Endothelial cell (in vitro differentiated cells): Measurements from ENCODE around the gene MEF2D. TPM values are rescaled to one million over a fixed set of nuclear protein-coding genes. Genes with fewer than 3 reads are reported as not detected.
A peak's percentile ranks its signal among the peaks of the same experiment; 100 is the strongest.

Experiments used
- DNase-seq: peaks from one replicate; pipeline ENCODE4 v3.0.0; 2021; ENCODE audit warnings: low spot score
- H3K27ac Mint-ChIP-seq: one replicate; pipeline ENCODE4 v1.8.0; 2021; ENCODE audit warnings: mixed read lengths, inconsistent platforms; ENCODE audit not compliant: unreplicated experiment
- H3K27me3 Mint-ChIP-seq: one replicate; pipeline ENCODE4 v1.8.0; 2021; ENCODE audit warnings: mild to moderate bottlenecking, moderate library complexity, mixed read lengths, inconsistent platforms; ENCODE audit not compliant: unreplicated experiment
- H3K36me3 Mint-ChIP-seq: one replicate; pipeline ENCODE4 v1.8.0; 2021; ENCODE audit warnings: mild to moderate bottlenecking, low read depth, mixed read lengths, inconsistent platforms; ENCODE audit not compliant: unreplicated experiment
- H3K4me1 Mint-ChIP-seq: one replicate; pipeline ENCODE4 v1.8.0; 2021; ENCODE audit warnings: mild to moderate bottlenecking, mixed read lengths, inconsistent platforms; ENCODE audit not compliant: unreplicated experiment
- H3K4me3 Mint-ChIP-seq: one replicate; pipeline ENCODE4 v1.8.0; 2021; ENCODE audit warnings: mild to moderate bottlenecking, mixed read lengths, inconsistent platforms; ENCODE audit not compliant: unreplicated experiment
- H3K9me3 Mint-ChIP-seq: one replicate; pipeline ENCODE4 v1.8.0; 2021; ENCODE audit warnings: mixed read lengths, inconsistent platforms; ENCODE audit not compliant: unreplicated experiment
- total RNA-seq: library from RNA; stranded (reverse); fragmentation: NEBNext Ultra II Directional; extraction: Animal tissue kit (Norgen Biotek cat#: 25700); gene quantifications from one replicate; pipeline ENCODE4 v1.2.1, GENCODE V29; 2021; ENCODE audit not compliant: unreplicated experiment
- TF ChIP-seq, protein P1 (sequence below): fragments of 200-600 bp; sonication (generic); IDR thresholded peaks from one replicate; pipeline ENCODE4 v1.5.0; 2021; ENCODE audit warnings: antibody characterized with exemption; ENCODE audit not compliant: unreplicated experiment

Gene MEF2D
- total RNA-seq, 1 donor from 2014 or later = 45.2 TPM

- Mint-ChIP-seq H3K36me3 (peaks cover 7% of the 10 kb centered on the region), H3K9me3 (no peaks in the 10 kb centered on the region), H3K4me1 (peaks cover 11% of the 10 kb centered on the region), H3K27ac (no peak overlapping the region), H3K27me3 (peaks cover 3% of the 10 kb centered on the region), H3K4me3 (no peak overlapping the region)
- DNase-seq = no peak
- TF ChIP-seq, protein P1, sequence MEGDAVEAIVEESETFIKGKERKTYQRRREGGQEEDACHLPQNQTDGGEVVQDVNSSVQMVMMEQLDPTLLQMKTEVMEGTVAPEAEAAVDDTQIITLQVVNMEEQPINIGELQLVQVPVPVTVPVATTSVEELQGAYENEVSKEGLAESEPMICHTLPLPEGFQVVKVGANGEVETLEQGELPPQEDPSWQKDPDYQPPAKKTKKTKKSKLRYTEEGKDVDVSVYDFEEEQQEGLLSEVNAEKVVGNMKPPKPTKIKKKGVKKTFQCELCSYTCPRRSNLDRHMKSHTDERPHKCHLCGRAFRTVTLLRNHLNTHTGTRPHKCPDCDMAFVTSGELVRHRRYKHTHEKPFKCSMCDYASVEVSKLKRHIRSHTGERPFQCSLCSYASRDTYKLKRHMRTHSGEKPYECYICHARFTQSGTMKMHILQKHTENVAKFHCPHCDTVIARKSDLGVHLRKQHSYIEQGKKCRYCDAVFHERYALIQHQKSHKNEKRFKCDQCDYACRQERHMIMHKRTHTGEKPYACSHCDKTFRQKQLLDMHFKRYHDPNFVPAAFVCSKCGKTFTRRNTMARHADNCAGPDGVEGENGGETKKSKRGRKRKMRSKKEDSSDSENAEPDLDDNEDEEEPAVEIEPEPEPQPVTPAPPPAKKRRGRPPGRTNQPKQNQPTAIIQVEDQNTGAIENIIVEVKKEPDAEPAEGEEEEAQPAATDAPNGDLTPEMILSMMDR = no peak
Measured at GRCh38 chr1:156522443-156522970, 21.9 kb upstream of the MEF2D start.

- no peaks in the 10 kb centered on the region for H3K27me3 Mint-ChIP-seq
- H3K27ac Mint-ChIP-seq = no peak overlapping the region
- DNase-seq = no peak
- no peak overlapping the region for H3K4me3 Mint-ChIP-seq
- H3K36me3 Mint-ChIP-seq = no peaks in the 10 kb centered on the region
- no peaks in the 10 kb centered on the region for H3K9me3 Mint-ChIP-seq
- H3K4me1 Mint-ChIP-seq = no peaks in the 10 kb centered on the region
- TF ChIP-seq, protein P1 = no peak
Measured at GRCh38 chr1:156517748-156518147, 17.2 kb upstream of the MEF2D start.

DNA sequence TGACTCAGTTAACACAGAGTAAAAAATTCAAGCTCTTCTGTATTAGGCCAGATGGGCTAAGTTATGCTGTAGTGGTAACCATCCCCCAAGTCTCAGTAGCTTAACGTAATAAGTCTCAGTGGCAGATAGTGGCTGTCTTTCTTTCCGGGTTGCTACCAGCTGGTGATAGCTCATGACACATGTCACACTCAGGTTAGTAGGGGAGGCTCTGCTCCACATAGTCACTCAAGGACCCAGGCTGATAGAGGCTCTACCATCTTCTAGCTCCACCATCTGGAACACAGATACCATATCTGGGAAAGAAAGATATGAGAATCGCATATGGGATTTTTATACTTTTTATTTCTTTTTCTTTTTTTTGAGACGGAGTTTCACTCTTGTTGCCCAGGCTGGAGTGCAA lies 16.2 kb upstream of the MEF2D start:
- no peaks in the 10 kb centered on the region for H3K36me3 Mint-ChIP-seq
- no peak overlapping the region for H3K4me3 Mint-ChIP-seq
- H3K27me3 Mint-ChIP-seq = no peaks in the 10 kb centered on the region
- no peaks in the 10 kb centered on the region for H3K9me3 Mint-ChIP-seq
- TF ChIP-seq, protein P1 = no peak
- H3K27ac Mint-ChIP-seq = peak overlapping the region; percentile 3
- H3K4me1 Mint-ChIP-seq = no peaks in the 10 kb centered on the region
- DNase-seq = no peak

GRCh38 chr1:156515956-156516355 lies 15.4 kb upstream of the MEF2D start:
- no peaks in the 10 kb centered on the region for H3K27me3 Mint-ChIP-seq
- H3K27ac Mint-ChIP-seq = no peak overlapping the region
- TF ChIP-seq, protein P1 = no peak

GRCh38 chr1:156513185-156513584 lies 12.6 kb upstream of the MEF2D start:
- Mint-ChIP-seq H3K27ac (no peak overlapping the region), H3K4me1 (no peaks in the 10 kb centered on the region)
- DNase-seq = no peak

More at GRCh38 chr1:156515956-156516355, 15.4 kb upstream of the MEF2D start:
- H3K4me1 Mint-ChIP-seq = no peaks in the 10 kb centered on the region
- no peaks in the 10 kb centered on the region for H3K36me3 Mint-ChIP-seq
- no peaks in the 10 kb centered on the region for H3K9me3 Mint-ChIP-seq
- no peak overlapping the region for H3K4me3 Mint-ChIP-seq
- no peak for DNase-seq

More at GRCh38 chr1:156513185-156513584, 12.6 kb upstream of the MEF2D start:
- TF ChIP-seq, protein P1 = no peak
- H3K27me3 Mint-ChIP-seq = no peaks in the 10 kb centered on the region
- H3K36me3 Mint-ChIP-seq = no peaks in the 10 kb centered on the region
- H3K4me3 Mint-ChIP-seq = no peak overlapping the region
- no peaks in the 10 kb centered on the region for H3K9me3 Mint-ChIP-seq
